SU-DHL-6 (cell line): ENCODE measurements around the gene EML1.

ENCODE experiments used
- CTCF ChIP-seq: fragments of 200-600 bp; sonication (generic); IDR thresholded peaks from one replicate; pipeline ENCODE4 v1.5.1; 2017; ENCODE audit warnings: antibody characterized with exemption, mild to moderate bottlenecking, low read length, moderate library complexity; ENCODE audit not compliant: insufficient read depth, poor library complexity, severe bottlenecking
- EZH2phosphoT487 ChIP-seq: fragments of 200-600 bp; sonication (generic), shearing (Covaris generic); conservative IDR thresholded peaks from 2 replicates; pipeline ENCODE4 v1.6.1; 2018; ENCODE audit warnings: mild to moderate bottlenecking, antibody characterized with exemption, low read length, moderate library complexity, mixed read lengths

GRCh38 chr14:99769123-99769522 lies 24.1 kb upstream of the EML1 start:
- TF ChIP-seq CTCF (no peak), EZH2phosphoT487 (no peak)
